GM18870 (cell line): ENCODE results near the gene RALGPS1.
"Not testable (repeated sequence)": the region's sequence is repeated elsewhere in the genome, so short reads cannot be mapped to it uniquely, and the experiment has no call there.

Source experiments
- ATAC-seq: cut with Tn5 transposase; IDR thresholded peaks from one replicate; pipeline ENCODE4 v1.9.1; 2021; ENCODE audit warnings: moderate library complexity; ENCODE audit not compliant: unreplicated experiment

Gene RALGPS1

GRCh38 chr9:127132921-127133647, 218.5 kb downstream of the RALGPS1 start:
- no peak for ATAC-seq

GRCh38 chr9:127133739-127134167, 219.2 kb downstream of the RALGPS1 start:
- no peak for ATAC-seq

GRCh38 chr9:127135056-127135745, 220.6 kb downstream of the RALGPS1 start:
- ATAC-seq: no peak

GRCh38 chr9:127136081-127136879, 221.7 kb downstream of the RALGPS1 start:
- no peak for ATAC-seq

- ATAC-seq: no peak
Measured at GRCh38 chr9:127136880-127137639, 222.5 kb downstream of the RALGPS1 start.

GRCh38 chr9:127137640-127138360, 223.2 kb downstream of the RALGPS1 start:
- ATAC-seq: no peak

- no peak for ATAC-seq
Measured at GRCh38 chr9:127138444-127138843, 223.9 kb downstream of the RALGPS1 start.

- no peak for ATAC-seq
Measured at GRCh38 chr9:127139071-127139731, 224.6 kb downstream of the RALGPS1 start.

- ATAC-seq: no peak
Measured at GRCh38 chr9:127139775-127140174, 225.2 kb downstream of the RALGPS1 start.

- ATAC-seq: no peak
Measured at GRCh38 chr9:127140181-127140580, 225.6 kb downstream of the RALGPS1 start.

- ATAC-seq: no peak
Measured at GRCh38 chr9:127140842-127141675, 226.5 kb downstream of the RALGPS1 start.

GRCh38 chr9:127142291-127142690, 227.7 kb downstream of the RALGPS1 start:
- ATAC-seq: no peak

- no peak for ATAC-seq
Measured at GRCh38 chr9:127142931-127143464, 228.4 kb downstream of the RALGPS1 start.

- no peak for ATAC-seq
Measured at GRCh38 chr9:127143920-127144465, 229.4 kb downstream of the RALGPS1 start.

- ATAC-seq: no peak
Measured at GRCh38 chr9:127144670-127145445, 230.3 kb downstream of the RALGPS1 start.

- not testable (repeated sequence) for ATAC-seq
Measured at GRCh38 chr9:127146841-127147240, 232.3 kb downstream of the RALGPS1 start.

- ATAC-seq: no peak
Measured at GRCh38 chr9:127147251-127147650, 232.7 kb downstream of the RALGPS1 start.
